Mesothelial cell of epicardium (in vitro differentiated cells): ENCODE data around the gene SIGMAR1. TPM values are rescaled to one million over a fixed set of nuclear protein-coding genes. Genes with fewer than 3 reads are reported as not detected.

ENCODE experiments used
- DNase-seq, 2 experiments: peaks; one replicate each; pipeline ENCODE4 v3.0.0; 2021; ENCODE audit warnings: low spot score in 2 of 2; ENCODE audit not compliant: unreplicated experiment in 2 of 2
- H3K27ac Mint-ChIP-seq: 2 replicates; pipeline ENCODE4 v1.8.0; 2021; ENCODE audit warnings: mixed read lengths
- H3K27me3 Mint-ChIP-seq: 2 replicates; pipeline ENCODE4 v1.8.0; 2021; ENCODE audit warnings: low read depth, mixed read lengths
- H3K36me3 Mint-ChIP-seq: 2 replicates; pipeline ENCODE4 v1.8.0; 2021; ENCODE audit warnings: mixed read lengths
- H3K4me1 Mint-ChIP-seq: 2 replicates; pipeline ENCODE4 v1.8.0; 2021; ENCODE audit warnings: mixed read lengths
- H3K4me3 Mint-ChIP-seq: 2 replicates; pipeline ENCODE4 v1.8.0; 2021; ENCODE audit warnings: mild to moderate bottlenecking, moderate library complexity, mixed read lengths
- H3K9me3 Mint-ChIP-seq: 2 replicates; pipeline ENCODE4 v1.8.0; 2021; ENCODE audit warnings: mixed read lengths
- CTCF ChIP-seq: fragments of 200-600 bp; sonication (generic); IDR thresholded peaks from one replicate; pipeline ENCODE4 v1.5.0; 2021; ENCODE audit warnings: antibody characterized with exemption; ENCODE audit not compliant: unreplicated experiment
- total RNA-seq: library from RNA; stranded (reverse); gene quantifications from 3 replicates; pipeline ENCODE4 v1.2.1, GENCODE V29; 2021

The SIGMAR1 gene
- total RNA-seq, 1 donor from 2014 or later = 58.8 TPM

- Mint-ChIP-seq H3K4me1 (peaks cover 4% of the 10 kb centered on the region), H3K27ac (no peak overlapping the region), H3K4me3 (no peak overlapping the region), H3K36me3 (peaks cover 21% of the 10 kb centered on the region), H3K27me3 (no peaks in the 10 kb centered on the region), H3K9me3 (peaks cover 24% of the 10 kb centered on the region)
- no peak for DNase-seq
- TF ChIP-seq CTCF = no peak
Observed at GRCh38 chr9:34669809-34670562, 32.4 kb upstream of the SIGMAR1 start.

GRCh38 chr9:34665381-34666250 lies 28.0 kb upstream of the SIGMAR1 start:
- TF ChIP-seq CTCF = no peak
- Mint-ChIP-seq H3K36me3 (peaks cover 26% of the 10 kb centered on the region), H3K9me3 (peaks cover 14% of the 10 kb centered on the region), H3K4me1 (peaks cover 11% of the 10 kb centered on the region), H3K4me3 (peak overlapping the region; percentile 90), H3K27ac (peak overlapping the region; percentile 98), H3K27me3 (no peaks in the 10 kb centered on the region)
- DNase-seq = peak; percentile 85 to 87

GRCh38 chr9:34665067-34665380 lies 27.4 kb upstream of the SIGMAR1 start:
- Mint-ChIP-seq H3K9me3 (peaks cover 10% of the 10 kb centered on the region), H3K27ac (peak overlapping the region; percentile 90)
- no peak for DNase-seq

GRCh38 chr9:34664281-34665066 lies 26.9 kb upstream of the SIGMAR1 start:
- Mint-ChIP-seq H3K4me1 (peaks cover 11% of the 10 kb centered on the region), H3K36me3 (peaks cover 25% of the 10 kb centered on the region), H3K27ac (peak overlapping the region; percentile 90), H3K27me3 (no peaks in the 10 kb centered on the region), H3K9me3 (peaks cover 7% of the 10 kb centered on the region), H3K4me3 (peak overlapping the region; percentile 90)
- DNase-seq = peak in 1 of 2 experiments; percentile 78
- peak; percentile 58 for TF ChIP-seq CTCF

More at GRCh38 chr9:34665067-34665380, 27.4 kb upstream of the SIGMAR1 start:
- Mint-ChIP-seq H3K4me3 (peak overlapping the region; percentile 90), H3K4me1 (peaks cover 11% of the 10 kb centered on the region), H3K36me3 (peaks cover 30% of the 10 kb centered on the region), H3K27me3 (no peaks in the 10 kb centered on the region)
- no peak for TF ChIP-seq CTCF

GRCh38 chr9:34663303-34663605 lies 25.7 kb upstream of the SIGMAR1 start:
- no peak overlapping the region for H3K27ac Mint-ChIP-seq
- H3K9me3 Mint-ChIP-seq = no peaks in the 10 kb centered on the region
- H3K36me3 Mint-ChIP-seq = peaks cover 16% of the 10 kb centered on the region
- H3K27me3 Mint-ChIP-seq = no peaks in the 10 kb centered on the region
- no peak overlapping the region for H3K4me3 Mint-ChIP-seq
- no peak for TF ChIP-seq CTCF
- no peak for DNase-seq
- H3K4me1 Mint-ChIP-seq = peaks cover 11% of the 10 kb centered on the region
